OCI-M2 (cell line): ENCODE results near the gene SRP72.

ENCODE experiments used
- DNase-seq: peaks from one replicate; lab custom pipeline; 2025; ENCODE audit not compliant: unreplicated experiment; lab: John Stamatoyannopoulos, UW

The SRP72 gene

DNA sequence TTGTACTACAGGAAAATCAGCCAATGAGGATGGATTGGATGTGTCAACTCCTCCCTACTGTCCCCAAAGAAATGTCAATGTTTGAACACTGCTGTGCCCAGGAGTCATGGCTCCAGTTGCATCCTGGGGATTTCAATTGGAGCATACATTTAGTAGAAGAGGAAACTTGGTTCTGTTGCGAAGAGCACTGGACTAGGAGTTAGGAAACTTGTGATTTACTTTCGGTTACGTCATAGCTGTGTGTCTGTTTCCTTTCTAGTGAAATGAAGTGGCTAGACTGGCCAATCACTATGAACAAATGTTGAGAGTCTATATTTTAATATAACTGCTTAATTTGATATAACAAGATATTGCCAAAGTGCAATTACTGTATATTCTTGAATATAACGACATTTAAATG is 73.4 kb downstream of the SRP72 start:
- DNase-seq: no peak

DNA sequence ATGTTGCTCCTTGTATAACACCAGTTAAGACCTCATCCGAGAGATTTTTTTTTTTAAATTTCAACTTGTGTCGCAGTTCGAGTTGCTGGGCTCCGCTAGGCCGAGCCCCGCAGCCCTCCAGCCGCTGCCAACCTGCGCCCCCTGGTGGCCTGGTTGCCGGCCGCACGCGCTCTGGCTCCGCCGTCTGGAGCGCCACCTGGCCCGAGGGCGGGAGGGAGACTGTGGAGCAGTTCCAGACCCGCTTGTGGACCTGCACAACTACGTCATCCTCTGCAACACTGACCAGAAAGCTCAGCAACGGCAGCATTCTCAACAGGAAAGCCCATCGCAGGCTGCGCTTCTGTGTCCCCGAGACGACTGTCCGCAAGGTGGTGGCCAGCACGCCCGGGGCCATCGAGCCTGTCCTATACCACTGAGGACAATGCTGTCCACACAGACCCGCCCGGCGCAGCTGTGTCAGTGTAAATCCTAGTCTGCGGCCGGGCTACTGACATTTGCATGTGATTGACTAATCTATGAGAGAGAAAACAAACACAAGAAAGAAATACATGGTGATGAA is 77.2 kb downstream of the SRP72 start:
- DNase-seq: peak; percentile 51

DNA sequence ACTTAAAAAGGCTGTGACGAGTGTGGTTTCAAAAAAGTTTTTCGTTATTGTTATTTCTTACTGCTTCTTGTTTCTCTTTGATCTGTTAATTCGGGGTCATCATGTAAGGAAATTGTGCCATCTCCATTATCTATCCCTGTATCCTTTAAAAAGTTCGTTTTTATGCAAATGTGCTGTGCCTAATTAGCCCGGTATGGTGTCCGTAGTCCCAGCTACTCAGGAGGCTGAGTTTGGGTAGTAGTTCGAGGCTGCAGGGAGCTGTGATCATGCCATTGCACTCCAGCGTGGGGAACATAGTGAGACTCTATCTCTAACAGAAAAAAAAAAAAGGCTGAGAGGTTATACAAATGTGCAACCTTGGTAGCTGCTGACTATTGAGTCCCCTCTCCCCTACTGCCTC is 83.2 kb downstream of the SRP72 start:
- no peak for DNase-seq

DNA sequence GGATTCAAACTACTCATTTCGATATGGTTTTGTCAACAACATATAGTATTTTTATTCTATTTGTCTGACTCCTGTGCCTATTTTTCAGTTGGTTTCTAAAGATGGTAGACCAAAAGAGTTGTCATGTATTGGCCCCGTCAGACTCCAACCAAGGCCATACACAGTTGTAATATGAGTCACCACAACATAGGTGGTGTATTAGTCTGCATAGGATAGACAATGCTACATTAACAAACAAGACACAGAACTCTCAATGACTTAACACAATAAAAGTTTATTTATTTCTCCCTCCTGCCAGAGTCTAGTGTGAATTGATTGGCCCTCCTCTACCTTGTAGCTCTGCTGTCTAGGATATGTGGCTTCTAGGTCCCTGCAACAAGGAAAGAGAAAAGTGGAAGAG is 84.1 kb downstream of the SRP72 start:
- no peak for DNase-seq

DNA sequence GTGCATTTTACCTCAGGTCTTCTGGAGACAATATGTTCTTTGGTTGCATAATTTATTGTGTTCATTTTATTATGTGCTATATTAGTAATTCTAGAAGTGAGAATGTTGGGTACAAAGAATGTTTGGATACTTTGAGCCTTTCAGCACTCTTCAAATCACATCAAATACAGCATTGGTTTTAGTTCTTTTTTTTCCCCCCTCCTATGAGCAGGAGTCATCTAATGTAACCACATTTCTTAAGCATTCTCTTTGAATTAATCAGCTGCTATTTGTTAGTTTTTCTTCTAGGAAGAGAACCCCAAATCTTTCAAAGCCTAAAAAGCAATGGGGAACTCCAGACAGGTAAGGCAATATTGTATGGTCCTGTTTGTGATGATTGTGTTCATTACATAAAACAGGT is 84.9 kb downstream of the SRP72 start:
- no peak for DNase-seq
